Activated T-cell treated with anti-CD3 and anti-CD28 coated beads, Interleukin-2, amount 50 U/mL, for 24 hours (primary cell): Measurements from ENCODE around the gene SLC39A7.

Experiments
- DNase-seq: peaks from one replicate; pipeline ENCODE4 v3.0.0-alpha.2; 2020
- H3K27ac Mint-ChIP-seq: 2 replicates; pipeline ENCODE4 v1.8.0; 2020; ENCODE audit warnings: mild to moderate bottlenecking, mixed read lengths
- H3K27me3 Mint-ChIP-seq: 2 replicates; pipeline ENCODE4 v1.8.0; 2020; ENCODE audit warnings: mixed read lengths
- H3K36me3 Mint-ChIP-seq: 2 replicates; pipeline ENCODE4 v1.8.0; 2020; ENCODE audit warnings: low read depth, mixed read lengths
- H3K4me1 Mint-ChIP-seq: 2 replicates; pipeline ENCODE4 v1.8.0; 2020; ENCODE audit warnings: low read depth, mixed read lengths
- H3K4me3 Mint-ChIP-seq: 2 replicates; pipeline ENCODE4 v1.8.0; 2020; ENCODE audit warnings: mild to moderate bottlenecking, moderate library complexity, mixed read lengths
- H3K9me3 Mint-ChIP-seq: 2 replicates; pipeline ENCODE4 v1.8.0; 2020; ENCODE audit warnings: mixed read lengths

SLC39A7 gene

GRCh38 chr6:33166363-33166762 lies 34.3 kb upstream of the SLC39A7 start:
- H3K36me3 Mint-ChIP-seq, result no peaks in the 10 kb centered on the region
- peaks cover 8% of the 10 kb centered on the region for H3K4me1 Mint-ChIP-seq
- no peak for DNase-seq
- H3K9me3 Mint-ChIP-seq, result no peaks in the 10 kb centered on the region
- no peak overlapping the region for H3K27ac Mint-ChIP-seq
- no peak overlapping the region for H3K4me3 Mint-ChIP-seq
- H3K27me3 Mint-ChIP-seq, result no peaks in the 10 kb centered on the region

DNA sequence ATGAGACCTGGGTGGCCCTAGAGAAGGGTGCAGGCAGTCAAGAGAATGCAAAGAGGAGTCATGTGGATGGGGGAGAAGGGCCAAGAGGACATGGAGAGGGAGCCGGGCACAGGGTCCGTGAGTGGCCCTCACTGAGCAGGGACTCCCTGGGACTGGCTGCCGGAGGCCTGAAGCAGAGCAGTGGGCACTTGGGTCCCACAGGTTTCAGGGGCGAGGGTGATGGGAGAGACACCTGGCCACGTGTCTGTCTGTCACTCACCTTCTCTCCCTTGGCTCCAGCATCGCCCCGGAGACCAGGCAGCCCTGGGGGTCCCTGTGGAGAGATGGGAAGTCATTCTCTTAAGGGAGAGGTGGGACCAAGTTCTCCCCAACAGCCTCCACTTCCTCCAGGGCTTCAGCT lies 33.9 kb upstream of the SLC39A7 start:
- no peak for DNase-seq
- H3K9me3 Mint-ChIP-seq, result no peaks in the 10 kb centered on the region
- H3K27me3 Mint-ChIP-seq, result no peaks in the 10 kb centered on the region
- no peak overlapping the region for H3K27ac Mint-ChIP-seq
- no peaks in the 10 kb centered on the region for H3K36me3 Mint-ChIP-seq
- H3K4me1 Mint-ChIP-seq, result peaks cover 3% of the 10 kb centered on the region
- no peak overlapping the region for H3K4me3 Mint-ChIP-seq

- no peak for DNase-seq
- Mint-ChIP-seq H3K27me3 (peaks cover 1% of the 10 kb centered on the region), H3K27ac (no peak overlapping the region), H3K36me3 (no peaks in the 10 kb centered on the region), H3K4me1 (no peaks in the 10 kb centered on the region), H3K4me3 (no peak overlapping the region), H3K9me3 (no peaks in the 10 kb centered on the region)
Observed at GRCh38 chr6:33167374-33168283, 33.0 kb upstream of the SLC39A7 start.

- H3K9me3 Mint-ChIP-seq, result no peaks in the 10 kb centered on the region
- no peak overlapping the region for H3K27ac Mint-ChIP-seq
Observed at GRCh38 chr6:33168284-33168601, 32.4 kb upstream of the SLC39A7 start.

GRCh38 chr6:33168639-33169038 lies 32.0 kb upstream of the SLC39A7 start:
- Mint-ChIP-seq H3K4me1 (no peaks in the 10 kb centered on the region), H3K9me3 (no peaks in the 10 kb centered on the region), H3K27me3 (peaks cover 8% of the 10 kb centered on the region), H3K4me3 (no peak overlapping the region), H3K27ac (no peak overlapping the region), H3K36me3 (no peaks in the 10 kb centered on the region)
- DNase-seq, result no peak

More at GRCh38 chr6:33168284-33168601, 32.4 kb upstream of the SLC39A7 start:
- peaks cover 6% of the 10 kb centered on the region for H3K27me3 Mint-ChIP-seq
- no peak for DNase-seq
- no peaks in the 10 kb centered on the region for H3K4me1 Mint-ChIP-seq
- H3K4me3 Mint-ChIP-seq, result no peak overlapping the region
- H3K36me3 Mint-ChIP-seq, result no peaks in the 10 kb centered on the region

DNA sequence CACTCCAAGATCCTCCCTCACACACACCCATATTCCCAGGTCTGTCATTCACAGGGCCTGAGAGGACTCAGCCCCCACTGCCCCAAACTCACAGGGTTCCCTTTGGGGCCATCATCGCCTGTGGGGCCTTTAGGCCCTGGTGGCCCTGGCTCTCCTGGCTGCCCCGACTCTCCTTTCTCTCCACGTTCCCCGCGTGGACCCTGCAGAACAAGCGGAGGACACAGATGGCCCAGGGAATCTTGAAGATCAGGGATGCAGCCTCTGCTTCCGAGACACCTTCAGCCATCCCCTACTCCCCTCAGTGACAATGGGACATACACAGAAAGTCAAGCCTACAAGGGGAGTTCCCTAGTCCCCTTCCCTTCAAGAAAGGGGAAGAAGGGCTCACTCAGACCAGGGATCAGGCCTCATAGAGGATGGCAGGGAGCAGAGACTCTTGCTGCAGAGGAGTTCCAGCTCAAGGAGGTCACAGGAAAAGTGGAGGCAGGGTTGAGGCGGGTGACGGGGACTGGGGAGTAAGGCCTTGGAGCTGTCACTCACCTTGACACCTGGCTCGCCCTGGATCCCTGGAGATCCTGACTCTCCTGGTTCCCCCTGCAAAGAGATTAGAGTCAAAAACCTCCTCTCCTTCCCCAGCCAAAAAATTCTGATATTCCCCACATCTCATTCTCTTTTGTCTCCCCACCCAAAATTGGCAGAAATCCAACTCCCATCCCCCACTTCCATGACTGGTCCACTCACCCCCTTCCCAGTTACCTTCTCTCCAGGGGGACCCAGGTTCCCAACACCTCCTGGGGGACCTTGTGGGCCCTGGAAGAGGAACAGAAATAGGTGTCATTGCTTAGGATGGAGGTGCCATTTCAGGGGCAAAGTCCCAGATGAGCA lies 31.1 kb upstream of the SLC39A7 start:
- no peaks in the 10 kb centered on the region for H3K36me3 Mint-ChIP-seq
- no peak overlapping the region for H3K27ac Mint-ChIP-seq
- H3K4me3 Mint-ChIP-seq, result no peak overlapping the region
- DNase-seq, result no peak
- H3K27me3 Mint-ChIP-seq, result peaks cover 8% of the 10 kb centered on the region
- no peaks in the 10 kb centered on the region for H3K9me3 Mint-ChIP-seq
- H3K4me1 Mint-ChIP-seq, result no peaks in the 10 kb centered on the region

DNA sequence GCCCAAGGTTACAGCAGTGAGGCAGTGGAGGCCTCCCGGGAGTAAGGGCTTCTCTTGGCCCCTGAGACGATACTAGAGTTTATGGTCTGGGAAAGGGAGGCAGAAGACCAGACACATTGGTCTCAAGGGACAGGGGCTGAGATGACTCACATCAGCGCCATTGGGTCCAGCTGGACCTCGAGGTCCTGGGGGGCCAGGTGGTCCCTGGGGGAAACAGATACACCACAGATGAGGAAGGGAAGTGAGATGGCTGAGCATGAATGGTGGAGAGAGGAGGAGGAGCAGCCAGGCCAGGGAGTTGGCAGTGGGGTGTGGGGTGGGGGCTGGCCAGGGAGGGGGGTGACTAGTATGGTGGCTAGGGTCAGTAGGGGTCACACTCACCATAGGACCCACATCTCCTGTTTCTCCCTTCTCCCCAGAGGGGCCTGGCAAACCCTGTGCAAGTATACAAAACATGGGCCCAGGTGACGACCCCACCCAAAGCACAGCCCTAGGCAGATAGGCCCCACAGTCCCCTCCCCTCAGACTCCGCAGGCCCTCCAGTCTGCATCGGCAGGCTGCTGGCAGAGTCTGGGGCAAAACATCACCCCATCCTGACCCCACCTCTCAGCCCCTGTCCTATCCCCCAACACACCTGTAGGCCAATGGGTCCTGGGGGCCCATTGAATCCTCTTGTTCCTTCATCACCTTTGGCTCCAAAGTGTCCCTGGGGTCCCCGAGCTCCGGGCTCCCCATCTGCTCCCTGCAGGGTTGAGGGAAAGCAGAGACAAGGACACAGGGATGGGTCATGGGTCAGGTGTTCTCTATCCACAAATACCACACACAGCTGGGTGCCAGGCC lies 30.3 kb upstream of the SLC39A7 start:
- no peak overlapping the region for H3K27ac Mint-ChIP-seq
- H3K4me3 Mint-ChIP-seq, result no peak overlapping the region
- H3K4me1 Mint-ChIP-seq, result no peaks in the 10 kb centered on the region
- no peak for DNase-seq
- H3K27me3 Mint-ChIP-seq, result peaks cover 8% of the 10 kb centered on the region
- H3K36me3 Mint-ChIP-seq, result no peaks in the 10 kb centered on the region
- H3K9me3 Mint-ChIP-seq, result no peaks in the 10 kb centered on the region

- no peaks in the 10 kb centered on the region for H3K36me3 Mint-ChIP-seq
- no peaks in the 10 kb centered on the region for H3K9me3 Mint-ChIP-seq
- no peak overlapping the region for H3K4me3 Mint-ChIP-seq
- H3K27ac Mint-ChIP-seq, result no peak overlapping the region
- no peak for DNase-seq
- H3K4me1 Mint-ChIP-seq, result no peaks in the 10 kb centered on the region
- peaks cover 8% of the 10 kb centered on the region for H3K27me3 Mint-ChIP-seq
Observed at GRCh38 chr6:33171016-33171879, 29.4 kb upstream of the SLC39A7 start.

DNA sequence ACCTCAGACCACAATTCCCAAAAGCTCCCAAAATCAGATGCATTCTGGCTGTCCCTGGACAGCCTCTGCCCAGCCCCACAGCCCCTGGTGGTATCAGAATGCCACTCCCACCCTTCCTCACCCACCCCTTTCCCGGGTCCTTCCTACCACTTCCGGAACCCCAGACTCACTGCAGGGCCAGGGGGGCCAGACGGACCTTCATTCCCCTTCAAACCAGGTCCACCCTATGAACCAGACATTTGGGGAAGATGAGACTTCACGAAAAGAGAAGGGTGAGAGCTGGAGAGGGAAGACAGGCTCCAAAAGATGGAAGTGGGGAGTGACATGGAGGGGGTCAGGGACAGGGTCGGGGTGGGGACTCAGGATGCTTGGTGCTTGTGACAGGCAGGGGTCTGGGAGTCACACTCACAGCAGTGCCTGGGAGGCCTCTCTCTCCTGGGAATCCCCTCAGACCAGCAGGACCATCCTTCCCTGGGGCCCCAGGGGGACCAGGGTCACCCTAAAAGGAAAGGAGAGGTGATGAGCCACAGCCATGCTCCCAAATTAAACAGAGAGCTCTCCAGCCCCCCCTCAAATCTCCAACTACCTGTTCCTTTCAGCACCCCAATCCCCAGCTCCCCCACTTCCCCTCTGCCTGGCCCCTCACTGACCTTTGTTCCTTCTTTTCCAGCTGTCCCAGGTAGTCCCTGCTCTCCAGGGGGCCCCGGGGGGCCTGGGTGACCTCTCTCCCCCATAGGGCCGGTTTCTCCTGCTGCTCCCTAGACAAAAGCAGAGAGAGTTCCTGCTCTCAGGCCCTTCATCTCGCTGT lies 28.6 kb upstream of the SLC39A7 start:
- Mint-ChIP-seq H3K4me1 (no peaks in the 10 kb centered on the region), H3K27me3 (peaks cover 8% of the 10 kb centered on the region), H3K4me3 (no peak overlapping the region), H3K9me3 (no peaks in the 10 kb centered on the region), H3K27ac (no peak overlapping the region), H3K36me3 (no peaks in the 10 kb centered on the region)
- DNase-seq, result no peak

- Mint-ChIP-seq H3K27me3 (peaks cover 8% of the 10 kb centered on the region), H3K36me3 (no peaks in the 10 kb centered on the region), H3K4me3 (no peak overlapping the region), H3K9me3 (no peaks in the 10 kb centered on the region), H3K27ac (no peak overlapping the region), H3K4me1 (no peaks in the 10 kb centered on the region)
- DNase-seq, result no peak
Observed at GRCh38 chr6:33172688-33173534, 27.8 kb upstream of the SLC39A7 start.

DNA sequence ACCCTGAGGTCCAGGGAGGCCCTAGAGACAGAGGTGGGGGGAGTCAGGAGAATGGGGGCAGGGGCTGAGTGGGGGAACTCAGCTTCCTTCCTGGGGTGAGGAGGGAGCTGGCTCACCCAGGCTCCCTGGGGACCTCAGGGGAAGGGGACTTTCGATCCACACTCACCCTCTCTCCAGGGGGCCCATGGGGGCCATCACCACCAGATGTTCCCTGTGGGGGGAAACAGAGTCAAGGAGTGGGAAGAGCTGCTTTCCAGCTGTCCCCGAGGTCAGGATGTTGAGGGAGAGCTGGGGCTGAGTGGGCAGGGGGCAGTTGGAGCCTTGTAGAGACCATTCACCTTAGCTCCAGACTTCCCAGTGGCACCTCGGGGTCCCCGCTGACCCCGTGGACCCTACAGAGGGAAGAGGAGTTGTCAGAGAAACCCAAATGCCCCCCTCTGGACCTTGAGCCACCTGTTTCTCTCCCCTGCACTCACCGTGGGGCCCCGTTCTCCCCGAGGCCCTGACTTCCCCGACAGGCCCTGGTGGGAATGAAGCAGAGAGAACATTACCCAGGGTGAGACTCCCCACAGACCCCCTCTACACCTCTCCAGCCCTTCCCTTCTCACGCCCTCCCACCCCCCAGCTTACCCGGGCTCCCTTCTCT lies 27.0 kb upstream of the SLC39A7 start:
- H3K27ac Mint-ChIP-seq, result no peak overlapping the region
- H3K4me1 Mint-ChIP-seq, result no peaks in the 10 kb centered on the region
- H3K27me3 Mint-ChIP-seq, result peaks cover 8% of the 10 kb centered on the region
- no peaks in the 10 kb centered on the region for H3K36me3 Mint-ChIP-seq
- no peaks in the 10 kb centered on the region for H3K9me3 Mint-ChIP-seq
- DNase-seq, result no peak
- H3K4me3 Mint-ChIP-seq, result no peak overlapping the region

GRCh38 chr6:33174784-33175183 lies 25.9 kb upstream of the SLC39A7 start:
- Mint-ChIP-seq H3K27me3 (peaks cover 8% of the 10 kb centered on the region), H3K27ac (no peak overlapping the region), H3K9me3 (no peaks in the 10 kb centered on the region), H3K36me3 (no peaks in the 10 kb centered on the region), H3K4me1 (no peaks in the 10 kb centered on the region), H3K4me3 (no peak overlapping the region)
- no peak for DNase-seq
